A549 treated with AZD9567 at 1 μM for 4 hours (cell line): ENCODE measurements around the gene NAXE. TPM values are rescaled to one million over a fixed set of nuclear protein-coding genes. Genes with fewer than 3 reads are reported as not detected.

ENCODE experiments used
- total RNA-seq: library from RNA; stranded (reverse); fragments of 200-300 nt; extraction: Qiagen RNA extraction; gene quantifications from 5 replicates; pipeline ENCODE4 v1.2.3, GENCODE V29; 2022; ENCODE audit not compliant: insufficient read depth

The NAXE gene
- total RNA-seq = 112 to 177 TPM (median 169 TPM) in 5 replicates

GRCh38 chr1:156591432-156592157, at the start of gene NAXE:
TSS of gene NAXE (plus strand) at chr1:156591776. CDS start at chr1:156591805, 29 bp downstream.

GRCh38 chr1:156571919-156572662, 19.5 kb upstream of the NAXE start, which contains the start of gene IQGAP3:
TSS of gene IQGAP3 (minus strand) at chr1:156572565. CDS start at chr1:156572529, 36 bp downstream.

GRCh38 chr1:156579472-156579871, 12.1 kb upstream of the NAXE start, which contains the start of gene TTC24:
TSS of gene TTC24 (plus strand) at chr1:156579723. CDS start at chr1:156581365, 1,642 bp downstream.

GRCh38 chr1:156601122-156601830, 9.7 kb downstream of the NAXE start, which contains the start of gene GPATCH4:
TSS of gene GPATCH4 (minus strand) at chr1:156601479.

GRCh38 chr1:156618853-156619581, 27.4 kb downstream of the NAXE start, which contains the start of gene HAPLN2:
TSS of gene HAPLN2 (plus strand) at chr1:156619415. CDS start at chr1:156623491, 4,076 bp downstream.

GRCh38 chr1:156641761-156642264, 50.2 kb downstream of the NAXE start, which contains the start of gene BCAN:
TSS of gene BCAN (plus strand) at chr1:156642117. CDS start at chr1:156646055, 3,938 bp downstream.

Other genes starting within 250 kb of the NAXE start
- 0.03 to 0.05 TPM in 2 of 5 replicates, not detected in the others for gene RHBG, start 222.6 kb upstream of the NAXE start, total RNA-seq
- 20.3 to 27.7 TPM (median 24.1 TPM) in 5 replicates for gene MEF2D, start 91.0 kb upstream of the NAXE start, total RNA-seq
- 9.4 to 20.1 TPM (median 18.7 TPM) in 5 replicates for gene IQGAP3, start 19.2 kb upstream of the NAXE start, total RNA-seq
- gene TTC24, start 12.1 kb upstream of the NAXE start, total RNA-seq = not detected in 5 replicates
- gene GPATCH4, start 9.7 kb downstream of the NAXE start, total RNA-seq = 59.5 to 87.5 TPM (median 65.3 TPM) in 5 replicates
- 0.06 to 0.18 TPM (median 0.12 TPM) in 3 of 5 replicates, not detected in the others for gene HAPLN2, start 27.6 kb downstream of the NAXE start, total RNA-seq
- 0.09 to 0.29 TPM (median 0.10 TPM) in 3 of 5 replicates, not detected in the others for gene BCAN, start 50.3 kb downstream of the NAXE start, total RNA-seq
- 0.90 to 1.5 TPM (median 1.1 TPM) in 5 replicates for gene NES, start 85.6 kb downstream of the NAXE start, total RNA-seq
- 6.8 to 13.3 TPM (median 8.9 TPM) in 5 replicates for gene CRABP2, start 113.8 kb downstream of the NAXE start, total RNA-seq
- gene METTL25B, start 136.7 kb downstream of the NAXE start, total RNA-seq = 26.2 to 29.5 TPM (median 26.9 TPM) in 5 replicates
- 38.9 to 72.8 TPM (median 43.1 TPM) in 5 replicates for gene ISG20L2, start 137.0 kb downstream of the NAXE start, total RNA-seq
- gene MRPL24, start 149.3 kb downstream of the NAXE start, total RNA-seq = 153 to 197 TPM (median 189 TPM) in 5 replicates
- gene HDGF, start 159.9 kb downstream of the NAXE start, total RNA-seq = 344 to 405 TPM (median 380 TPM) in 5 replicates
- 67.6 to 95.6 TPM (median 75.0 TPM) in 5 replicates for gene PRCC, start 175.8 kb downstream of the NAXE start, total RNA-seq
- 2.6 to 3.6 TPM (median 2.7 TPM) in 5 replicates for gene SH2D2A, start 225.1 kb downstream of the NAXE start, total RNA-seq